Fibroblast of pulmonary artery (primary cell): Measurements from ENCODE around the gene TSPAN18.

Source experiments
- DNase-seq: peaks from one replicate; pipeline ENCODE4 v3.0.0-alpha.2; 2010; ENCODE audit warnings: low read depth
- H3K4me3 ChIP-seq: replicated peaks from 2 replicates; pipeline ENCODE4 v1.5.1; 2011; ENCODE audit warnings: low read depth, mild to moderate bottlenecking, control low read depth, low read length, moderate library complexity
- TF ChIP-seq, protein P1 (sequence below): IDR thresholded peaks from 2 replicates; pipeline ENCODE4 v1.5.1; 2011; ENCODE audit warnings: mild to moderate bottlenecking, control low read depth, low read length, inconsistent platforms; ENCODE audit errors: missing control alignments

The TSPAN18 gene

DNA sequence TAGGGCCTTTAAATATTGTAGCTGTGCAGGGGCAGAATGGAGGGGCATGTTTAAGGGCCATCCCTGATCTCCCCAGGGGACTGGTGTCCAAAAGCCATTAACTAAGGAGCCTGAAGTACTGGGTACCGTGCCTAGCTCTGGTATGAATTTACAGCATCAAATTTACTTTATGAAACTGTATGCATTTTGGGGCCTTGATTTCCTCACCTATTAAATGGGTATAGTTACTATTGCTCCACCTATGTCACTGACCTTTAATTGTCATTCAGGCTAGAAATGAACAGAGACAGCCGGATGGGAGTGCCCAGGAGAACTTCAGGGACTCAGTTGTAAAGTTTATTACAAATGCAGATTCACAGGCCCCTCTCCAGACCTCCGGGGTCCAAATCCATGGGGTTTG, 235.7 kb downstream of the TSPAN18 start:
- no peak for DNase-seq
- TF ChIP-seq, protein P1, sequence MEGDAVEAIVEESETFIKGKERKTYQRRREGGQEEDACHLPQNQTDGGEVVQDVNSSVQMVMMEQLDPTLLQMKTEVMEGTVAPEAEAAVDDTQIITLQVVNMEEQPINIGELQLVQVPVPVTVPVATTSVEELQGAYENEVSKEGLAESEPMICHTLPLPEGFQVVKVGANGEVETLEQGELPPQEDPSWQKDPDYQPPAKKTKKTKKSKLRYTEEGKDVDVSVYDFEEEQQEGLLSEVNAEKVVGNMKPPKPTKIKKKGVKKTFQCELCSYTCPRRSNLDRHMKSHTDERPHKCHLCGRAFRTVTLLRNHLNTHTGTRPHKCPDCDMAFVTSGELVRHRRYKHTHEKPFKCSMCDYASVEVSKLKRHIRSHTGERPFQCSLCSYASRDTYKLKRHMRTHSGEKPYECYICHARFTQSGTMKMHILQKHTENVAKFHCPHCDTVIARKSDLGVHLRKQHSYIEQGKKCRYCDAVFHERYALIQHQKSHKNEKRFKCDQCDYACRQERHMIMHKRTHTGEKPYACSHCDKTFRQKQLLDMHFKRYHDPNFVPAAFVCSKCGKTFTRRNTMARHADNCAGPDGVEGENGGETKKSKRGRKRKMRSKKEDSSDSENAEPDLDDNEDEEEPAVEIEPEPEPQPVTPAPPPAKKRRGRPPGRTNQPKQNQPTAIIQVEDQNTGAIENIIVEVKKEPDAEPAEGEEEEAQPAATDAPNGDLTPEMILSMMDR: no peak
- no peak overlapping the region for H3K4me3 ChIP-seq

DNA sequence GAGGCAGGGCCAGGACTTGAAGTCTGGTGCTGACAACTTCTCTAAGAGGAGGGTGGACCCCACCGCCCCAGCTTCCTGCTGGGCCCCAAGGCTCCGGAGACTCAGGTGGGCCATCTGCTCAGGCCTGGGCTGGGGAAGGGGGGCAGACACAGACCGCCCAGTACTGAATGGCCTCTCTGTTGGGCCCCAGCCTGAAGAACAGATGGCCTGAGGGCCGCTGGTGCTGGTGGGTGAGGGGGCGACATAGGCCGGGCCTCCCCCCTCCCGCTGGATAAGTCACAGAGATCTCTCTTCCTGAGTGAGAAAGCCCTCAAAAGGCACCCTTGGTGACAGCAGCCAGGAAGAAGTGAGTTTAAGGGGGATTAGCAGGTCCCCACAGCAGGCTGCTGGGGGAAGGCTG, 236.4 kb downstream of the TSPAN18 start:
- no peak for DNase-seq
- no peak overlapping the region for H3K4me3 ChIP-seq
- TF ChIP-seq, protein P1: no peak

GRCh38 chr11:44963948-44964347, 237.2 kb downstream of the TSPAN18 start:
- no peak for DNase-seq
- TF ChIP-seq, protein P1: no peak

DNA sequence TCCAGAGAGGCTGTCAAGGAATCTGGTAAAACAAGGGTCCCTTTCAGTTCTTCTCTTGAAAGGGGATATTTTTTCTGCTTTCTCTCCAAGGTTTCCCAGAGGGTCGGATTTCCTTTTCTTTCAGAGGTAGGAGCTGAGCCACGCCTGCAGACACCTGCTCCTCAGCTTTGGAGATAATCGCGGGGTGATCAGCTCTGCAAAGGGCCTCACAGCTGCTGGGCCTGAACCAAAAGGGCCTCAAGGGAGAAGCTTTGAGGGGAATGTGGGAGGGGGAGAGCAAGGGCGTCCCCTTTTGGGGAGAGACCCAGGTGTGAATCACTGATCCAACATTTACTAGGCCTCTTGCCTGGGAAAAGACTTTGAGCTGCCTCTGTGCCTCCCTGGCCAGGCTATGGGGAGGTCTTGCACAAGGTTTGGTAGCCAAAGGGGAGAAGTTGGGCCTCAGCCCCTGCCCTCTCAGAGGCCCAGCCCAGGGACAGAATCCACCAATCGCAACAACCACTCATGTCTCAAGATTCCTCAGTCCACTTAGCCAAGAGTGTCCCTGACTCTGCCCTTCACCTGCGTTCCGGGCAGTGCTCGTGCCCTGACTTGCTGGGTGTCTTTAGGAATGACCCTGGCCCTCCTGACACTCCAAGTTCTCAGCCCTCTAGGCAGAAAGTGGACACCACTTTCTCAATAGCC, 237.9 kb downstream of the TSPAN18 start:
- H3K4me3 ChIP-seq: no peak overlapping the region
- TF ChIP-seq, protein P1: no peak
- no peak for DNase-seq

More at GRCh38 chr11:44963948-44964347, 237.2 kb downstream of the TSPAN18 start:
- H3K4me3 ChIP-seq: no peak overlapping the region

- TF ChIP-seq, protein P1: no peak
- H3K4me3 ChIP-seq: no peak overlapping the region
- DNase-seq: no peak
Observed at GRCh38 chr11:44966694-44967093, 239.9 kb downstream of the TSPAN18 start.

DNA sequence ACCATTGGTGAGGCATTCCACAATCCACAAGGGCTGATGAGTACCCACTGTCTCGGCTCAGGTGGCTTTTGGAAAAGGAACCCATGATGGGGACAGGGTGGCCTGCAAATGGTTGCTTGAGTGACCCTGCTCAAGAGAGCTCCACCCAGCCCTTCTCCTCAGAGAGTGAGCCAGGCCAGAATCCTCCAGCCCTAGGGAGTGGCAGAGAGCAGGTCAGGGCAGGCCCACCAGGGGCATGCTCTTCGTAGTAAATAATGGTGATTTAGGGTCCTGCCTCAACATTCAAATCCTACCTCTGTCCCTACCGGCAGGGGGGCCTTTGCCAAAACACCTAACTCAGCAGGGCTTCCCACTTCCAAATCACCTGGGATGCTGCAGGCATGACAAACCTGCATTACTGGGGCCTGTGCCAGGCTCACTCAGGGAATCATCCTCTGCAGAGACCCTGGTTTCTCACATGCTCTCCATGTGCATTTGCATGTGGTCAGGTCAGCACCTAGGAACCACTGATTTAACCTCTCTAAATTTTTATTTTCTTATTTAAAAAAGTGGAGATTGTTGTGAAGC, 241.3 kb downstream of the TSPAN18 start:
- DNase-seq: no peak
- TF ChIP-seq, protein P1: no peak
- no peak overlapping the region for H3K4me3 ChIP-seq

DNA sequence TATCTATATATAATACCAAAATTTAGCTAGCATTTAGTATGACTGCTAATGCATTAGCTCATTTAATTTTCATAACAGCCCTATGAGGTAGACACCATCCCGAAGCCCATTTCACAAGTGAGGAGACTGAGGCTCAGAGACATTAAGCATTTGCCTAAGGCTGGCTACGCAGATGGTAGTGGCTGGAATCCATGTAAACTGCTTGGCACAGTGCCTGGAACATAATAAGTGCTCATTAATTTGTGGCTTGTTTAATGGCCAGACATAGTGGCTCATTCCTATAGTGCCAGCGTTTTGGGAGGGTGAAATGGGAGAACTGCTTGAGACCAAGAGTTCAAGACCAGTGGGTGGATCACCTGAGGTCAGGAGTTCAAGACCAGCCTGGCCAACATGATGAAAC, 241.7 kb downstream of the TSPAN18 start:
- TF ChIP-seq, protein P1: no peak
- DNase-seq: no peak
- H3K4me3 ChIP-seq: no peak overlapping the region
